SK-N-SH (cell line): ENCODE data around the gene ADCY10. TPM values are rescaled to one million over a fixed set of nuclear protein-coding genes. Genes with fewer than 3 reads are reported as not detected.
"Not testable (repeated sequence)": the region's sequence is repeated elsewhere in the genome, so short reads cannot be mapped to it uniquely, and the experiment has no call there.

Experiments used
- CTCF ChIA-PET: fragments of 300-600, 350-600 bp; formaldehyde crosslinking; extraction: SDS; loops from one replicate; lab custom pipeline; 2021; lab: Yijun Ruan, JAX
- POLR2A ChIA-PET: fragments of 350-600 bp; sonication (Branson Sonifier 250); formaldehyde crosslinking; extraction: SDS; loops from one replicate; lab custom pipeline; 2020; ENCODE audit warnings: antibody characterized with exemption, inconsistent platforms; lab: Yijun Ruan, JAX
- DNase-seq: peaks from one replicate; pipeline ENCODE4 v3.0.0; 2012
- H2AFZ ChIP-seq: fragments of 200-600 bp; sonication (generic); 2 replicates; pipeline ENCODE4 v1.8.1; 2016; ENCODE audit warnings: antibody characterized with exemption, mild to moderate bottlenecking, low read depth
- H3F3A ChIP-seq: fragments of 200-600 bp; sonication (generic); replicated peaks from 2 replicates; pipeline ENCODE3; 2016; ENCODE audit warnings: antibody characterized with exemption, mild to moderate bottlenecking; ENCODE audit not compliant: insufficient read depth
- H3K27ac ChIP-seq, 2 experiments: fragments of 200-500 bp in 1 of 2; fragments of 200-600 bp in 1 of 2; sonication (Bioruptor generic) in 1 of 2; sonication (generic), shearing (Covaris generic) in 1 of 2; 2 replicates each; pipeline versions ENCODE4 v1.5.1 to v1.6.1; 2014 to 2016; ENCODE audit warnings: low read depth in 2 of 2, inconsistent platforms in 1 of 2, low read length in 1 of 2, mild to moderate bottlenecking in 1 of 2, mixed read lengths in 1 of 2
- H3K27me3 ChIP-seq: fragments of 200-600 bp; sonication (generic), shearing (Covaris generic); 2 replicates; pipeline ENCODE4 v1.6.1; 2016; ENCODE audit warnings: mixed run types; ENCODE audit not compliant: insufficient read depth
- H3K36me3 ChIP-seq, 2 experiments: fragments of 200-500 bp in 1 of 2; fragments of 200-600 bp in 1 of 2; sonication (Bioruptor generic) in 1 of 2; sonication (generic) in 1 of 2; replicated peaks in 1 of 2; 2 replicates each; pipeline versions ENCODE3 to v1.5.1; 2014 to 2016; ENCODE audit warnings: low read length in 1 of 2, mild to moderate bottlenecking in 1 of 2; ENCODE audit not compliant: insufficient read depth in 2 of 2, control insufficient read depth in 1 of 2
- H3K4me1 ChIP-seq, 2 experiments: fragments of 200-500 bp in 1 of 2; fragments of 200-600 bp in 1 of 2; sonication (Bioruptor generic) in 1 of 2; sonication (generic), shearing (Covaris generic) in 1 of 2; 2 replicates each; pipeline versions ENCODE4 v1.5.1 to v1.6.1; 2014 to 2016; ENCODE audit warnings: low read depth in 1 of 2, low read length in 1 of 2, mixed run types in 1 of 2; ENCODE audit not compliant: insufficient read depth in 2 of 2, control insufficient read depth in 1 of 2
- H3K4me2 ChIP-seq: fragments of 200-600 bp; sonication (generic), shearing (Covaris generic); 2 replicates; pipeline ENCODE4 v1.6.1; 2017; ENCODE audit warnings: mixed run types
- H3K4me3 ChIP-seq, 2 experiments: fragments of 200-500 bp in 1 of 2; fragments of 200-600 bp in 1 of 2; sonication (Bioruptor generic) in 1 of 2; sonication (generic), shearing (Covaris generic) in 1 of 2; 2 replicates each; pipeline versions ENCODE4 v1.5.1 to v1.8.1; 2014 to 2016; ENCODE audit warnings: low read depth in 2 of 2, inconsistent platforms in 1 of 2, low read length in 1 of 2, mild to moderate bottlenecking in 1 of 2, mixed read lengths in 1 of 2, moderate library complexity in 1 of 2
- H3K79me2 ChIP-seq: fragments of 200-600 bp; sonication (generic); 2 replicates; pipeline ENCODE4 v1.8.1; 2017; ENCODE audit warnings: mild to moderate bottlenecking; ENCODE audit not compliant: insufficient read depth
- H3K9ac ChIP-seq: fragments of 200-600 bp; sonication (generic); 2 replicates; pipeline ENCODE4 v1.6.1; 2017; ENCODE audit warnings: mixed run types
- H3K9me2 ChIP-seq: fragments of 200-600 bp; sonication (generic); 2 replicates; pipeline ENCODE4 v1.6.1; 2017; ENCODE audit warnings: mixed run types
- H3K9me3 ChIP-seq: fragments of 200-600 bp; sonication (generic); 2 replicates; pipeline ENCODE4 v1.6.1; 2017; ENCODE audit warnings: mixed run types, mild to moderate bottlenecking, moderate library complexity
- H4K20me1 ChIP-seq: fragments of 200-600 bp; sonication (generic); 2 replicates; pipeline ENCODE4 v1.6.1; 2017; ENCODE audit warnings: mild to moderate bottlenecking, mixed run types; ENCODE audit not compliant: insufficient read depth
- IRF3 ChIP-seq: fragments of 150-350 bp; IDR thresholded peaks from 2 replicates; pipeline ENCODE4 v1.6.1; 2016; ENCODE audit warnings: mild to moderate bottlenecking, low read depth, low read length
- NRF1 ChIP-seq: IDR thresholded peaks from 2 replicates; pipeline ENCODE4 v1.6.1; 2012; ENCODE audit warnings: low read depth, mild to moderate bottlenecking, low read length
- POLR2AphosphoS5 ChIP-seq: IDR thresholded peaks from 2 replicates; pipeline ENCODE4 v1.6.1; 2012; ENCODE audit warnings: low read depth, low read length
- SMC3 ChIP-seq: IDR thresholded peaks from 2 replicates; pipeline ENCODE4 v1.6.1; 2012; ENCODE audit warnings: low read depth, low read length, improper control_type of control experiment
- TAF1 ChIP-seq: IDR thresholded peaks from 2 replicates; pipeline ENCODE4 v1.6.1; 2012; ENCODE audit warnings: low read depth, mild to moderate bottlenecking, low read length, moderate library complexity, borderline replicate concordance
- WGBS: methylation state at CpG from one replicate; pipeline ENCODE4 v1.1.6; 2017; ENCODE audit warnings: low lambda C conversion rate; 5-methylcytosine and 5-hydroxymethylcytosine counted together
- polyA plus RNA-seq, 3 experiments: library from polyadenylated mRNA; depleted of rRNA; stranded (reverse); fragments of >200 nt; gene quantifications; 2 replicates each; pipeline ENCODE4 v1.2.3, GENCODE V29; 2012
- TF ChIP-seq, protein P1 (sequence below): fragments of 200-600 bp; sonication (generic); IDR thresholded peaks from 2 replicates; pipeline ENCODE4 v1.6.1; 2017; ENCODE audit warnings: antibody characterized with exemption, mild to moderate bottlenecking, moderate library complexity

Gene ADCY10
- polyA plus RNA-seq, 1 of the 3 experiments (the other 2 are of a cell fraction), result 0.10 TPM

DNA sequence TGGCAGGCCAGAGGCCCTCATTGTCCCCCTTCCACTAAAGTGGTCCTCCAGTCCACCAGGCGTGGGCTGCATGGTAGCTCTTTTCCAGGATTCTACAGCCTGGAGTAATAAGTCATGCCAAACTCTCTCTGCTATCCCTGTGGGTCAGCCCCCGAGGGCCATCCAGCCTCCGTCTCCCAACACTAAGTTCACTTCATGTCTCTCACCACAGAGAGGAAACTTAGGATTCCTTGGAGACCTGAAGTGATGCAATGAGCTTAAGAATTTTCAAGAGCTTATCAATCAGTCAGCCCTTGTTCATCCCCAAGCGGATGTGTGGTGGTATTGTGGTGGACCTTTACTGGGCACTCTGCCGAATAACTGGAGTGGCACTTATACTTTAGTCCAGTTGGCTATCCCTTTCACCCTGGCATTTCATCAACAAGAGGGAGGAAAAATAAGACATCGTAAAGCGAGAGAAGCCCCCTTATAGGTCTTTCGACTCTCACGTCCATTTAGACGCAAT, 48.1 kb downstream of the ADCY10 start:
- H2AFZ ChIP-seq, H3K36me3 ChIP-seq, H3K27me3 ChIP-seq, H3K4me2 ChIP-seq, H3K27ac ChIP-seq, CTCF ChIA-PET, H3F3A ChIP-seq, POLR2A ChIA-PET, H4K20me1 ChIP-seq, H3K9me3 ChIP-seq, DNase-seq, H3K9ac ChIP-seq, H3K79me2 ChIP-seq, H3K4me3 ChIP-seq, H3K4me1 ChIP-seq, H3K9me2 ChIP-seq: not testable (repeated sequence)
- 95% methylated on average over 10 of the region's 10 CpGs for WGBS

DNA sequence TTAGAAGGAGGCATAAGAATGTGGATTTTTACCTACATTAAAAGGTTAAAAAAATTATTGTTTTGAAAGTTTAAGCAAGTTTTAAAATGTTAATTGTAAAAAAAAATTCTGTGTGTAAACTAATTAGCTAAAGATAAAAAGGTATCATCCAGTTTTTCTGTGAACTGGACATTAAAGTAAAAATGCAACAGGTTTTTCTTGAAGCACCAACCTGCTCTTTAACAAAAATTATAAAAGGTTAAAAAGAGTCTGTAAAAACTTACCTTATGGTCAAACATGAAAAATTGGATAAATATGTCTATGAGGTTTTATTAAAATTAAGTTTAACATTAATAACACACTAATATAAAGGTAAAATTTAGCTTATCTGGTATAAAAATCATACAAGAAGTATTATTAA, 48.7 kb downstream of the ADCY10 start:
- H3K9ac ChIP-seq, H3K36me3 ChIP-seq, CTCF ChIA-PET, DNase-seq, H3K4me3 ChIP-seq, H3K79me2 ChIP-seq, POLR2A ChIA-PET, H3K9me2 ChIP-seq, H3K4me2 ChIP-seq, H3K4me1 ChIP-seq, H3K27me3 ChIP-seq, H3F3A ChIP-seq, H3K9me3 ChIP-seq, H2AFZ ChIP-seq, H4K20me1 ChIP-seq, H3K27ac ChIP-seq: not testable (repeated sequence)

DNA sequence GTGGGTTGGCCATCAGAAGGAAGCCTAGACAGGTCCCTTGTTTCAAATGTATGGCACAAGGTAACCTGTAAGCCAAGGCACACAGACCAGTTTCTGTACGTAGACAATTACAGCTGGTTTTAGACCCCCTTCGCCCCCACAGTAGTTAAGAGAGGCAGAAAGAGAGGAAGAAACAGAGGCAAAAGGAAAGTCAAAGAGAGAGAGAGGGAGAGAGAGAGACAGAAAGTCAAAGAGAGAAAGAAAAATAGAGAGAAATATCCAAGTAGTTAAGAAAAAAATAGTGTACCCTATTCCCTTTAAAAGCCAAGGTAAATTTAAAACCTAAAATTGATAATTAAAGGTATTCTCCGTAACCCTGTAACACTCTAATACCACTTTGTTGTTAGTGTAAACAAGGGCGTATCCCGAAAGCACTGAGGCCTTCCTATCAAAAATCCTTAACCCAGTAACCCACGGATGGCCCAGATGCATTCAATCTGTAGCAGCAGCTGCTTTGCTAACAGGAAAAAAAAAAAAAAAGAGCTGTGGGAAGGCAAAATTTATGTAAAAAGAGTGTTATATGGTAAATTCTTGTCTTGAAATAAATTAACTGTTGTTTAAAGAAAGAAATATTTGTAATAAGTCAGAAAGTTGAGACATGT, 49.4 kb downstream of the ADCY10 start:
- H4K20me1 ChIP-seq, result no peaks in the 10 kb centered on the region
- H3K36me3 ChIP-seq, result no peaks in the 10 kb centered on the region
- H3K4me3 ChIP-seq, result no peak overlapping the region
- POLR2A ChIA-PET, result no interaction called here
- peaks cover 3% of the 10 kb centered on the region for H3F3A ChIP-seq
- CTCF ChIA-PET, result no interaction called here
- no peak overlapping the region for H3K27ac ChIP-seq
- H3K27me3 ChIP-seq, result no peaks in the 10 kb centered on the region
- no peaks in the 10 kb centered on the region for H3K9me2 ChIP-seq
- H2AFZ ChIP-seq, result no peak overlapping the region
- no peak for DNase-seq
- H3K9ac ChIP-seq, result no peak overlapping the region
- H3K9me3 ChIP-seq, result no peaks in the 10 kb centered on the region
- H3K4me1 ChIP-seq, result no peaks in the 10 kb centered on the region
- WGBS, result 86% methylated on average over 6 of the region's 6 CpGs
- TF ChIP-seq SMC3 (no peak), POLR2AphosphoS5 (no peak), TAF1 (no peak), IRF3 (no peak), NRF1 (no peak)
- TF ChIP-seq, protein P1, sequence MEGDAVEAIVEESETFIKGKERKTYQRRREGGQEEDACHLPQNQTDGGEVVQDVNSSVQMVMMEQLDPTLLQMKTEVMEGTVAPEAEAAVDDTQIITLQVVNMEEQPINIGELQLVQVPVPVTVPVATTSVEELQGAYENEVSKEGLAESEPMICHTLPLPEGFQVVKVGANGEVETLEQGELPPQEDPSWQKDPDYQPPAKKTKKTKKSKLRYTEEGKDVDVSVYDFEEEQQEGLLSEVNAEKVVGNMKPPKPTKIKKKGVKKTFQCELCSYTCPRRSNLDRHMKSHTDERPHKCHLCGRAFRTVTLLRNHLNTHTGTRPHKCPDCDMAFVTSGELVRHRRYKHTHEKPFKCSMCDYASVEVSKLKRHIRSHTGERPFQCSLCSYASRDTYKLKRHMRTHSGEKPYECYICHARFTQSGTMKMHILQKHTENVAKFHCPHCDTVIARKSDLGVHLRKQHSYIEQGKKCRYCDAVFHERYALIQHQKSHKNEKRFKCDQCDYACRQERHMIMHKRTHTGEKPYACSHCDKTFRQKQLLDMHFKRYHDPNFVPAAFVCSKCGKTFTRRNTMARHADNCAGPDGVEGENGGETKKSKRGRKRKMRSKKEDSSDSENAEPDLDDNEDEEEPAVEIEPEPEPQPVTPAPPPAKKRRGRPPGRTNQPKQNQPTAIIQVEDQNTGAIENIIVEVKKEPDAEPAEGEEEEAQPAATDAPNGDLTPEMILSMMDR, result no peak
- no peak overlapping the region for H3K4me2 ChIP-seq
- H3K79me2 ChIP-seq, result no peaks in the 10 kb centered on the region
